B cell (primary cell): ENCODE measurements around the gene VAMP8. TPM values are rescaled to one million over a fixed set of nuclear protein-coding genes. Genes with fewer than 3 reads are reported as not detected.

ENCODE experiments used
- ATAC-seq: fragments of 200-7000 bp; cut with Tn5 transposase; one replicate; pipeline ENCODE4 v1.10.0; 2021; ENCODE audit warnings: low read depth, mild to moderate bottlenecking, moderate number of reproducible peaks, moderate library complexity
- CTCF ChIA-PET: fragments of 350-600 bp; sonication (Branson Sonifier 250); formaldehyde crosslinking; loops from one replicate; lab custom pipeline; 2021; ENCODE audit warnings: antibody characterized with exemption, inconsistent platforms; lab: Charles Lee
- POLR2A ChIA-PET: fragments of 350-600 bp; sonication (Branson Sonifier 250); formaldehyde crosslinking; loops from one replicate; lab custom pipeline; 2021; ENCODE audit warnings: antibody characterized with exemption; lab: Charles Lee
- DNase-seq: peaks from one replicate; pipeline ENCODE4 v3.0.0; 2013
- H2AFZ ChIP-seq: 2 replicates; pipeline ENCODE4 v1.6.1; 2012; ENCODE audit warnings: mild to moderate bottlenecking, low read depth, low read length; ENCODE audit not compliant: insufficient read depth, poor library complexity, severe bottlenecking
- H3K27ac ChIP-seq, 2 donors: 1 replicate in 1 of 2; 2 replicates in 1 of 2; pipeline ENCODE4 v1.5.1; 2012 to 2013; ENCODE audit warnings: low read length in 2 of 2, mild to moderate bottlenecking in 2 of 2, moderate library complexity in 1 of 2
- H3K27me3 ChIP-seq, 4 experiments: fragments of 200-600 bp in 1 of 4; sonication (generic) in 1 of 4; replicated peaks in 1 of 4; 1 replicate in 2 of 4; 2 replicates in 2 of 4; pipeline versions ENCODE4 v1.6.1 to v1.7.0; 2013 to 2016; ENCODE audit warnings: low read length in 3 of 4, mild to moderate bottlenecking in 2 of 4, mixed read lengths in 1 of 4, moderate library complexity in 1 of 4; ENCODE audit not compliant: insufficient read depth in 4 of 4, control insufficient read depth in 3 of 4; ENCODE audit errors: control extremely low read depth in 1 of 4
- H3K36me3 ChIP-seq, 2 experiments: replicated peaks in 1 of 2; 1 replicate in 1 of 2; 2 replicates in 1 of 2; pipeline versions ENCODE4 v1.6.1 to v1.7.1; 2013; ENCODE audit warnings: low read length in 1 of 2; ENCODE audit not compliant: insufficient read depth in 2 of 2, control insufficient read depth in 1 of 2; ENCODE audit errors: control extremely low read depth in 1 of 2, extremely low read depth in 1 of 2
- H3K4me1 ChIP-seq, 2 donors: fragments of 200-600 bp in 1 of 2; sonication (generic) in 1 of 2; 1 replicate in 1 of 2; 2 replicates in 1 of 2; pipeline versions ENCODE4 v1.5.1 to v1.6.1; 2013 to 2017; ENCODE audit warnings: low read length in 2 of 2; ENCODE audit not compliant: control insufficient read depth in 2 of 2, insufficient read depth in 2 of 2
- H3K4me2 ChIP-seq: replicated peaks from 2 replicates; pipeline ENCODE3; 2012; ENCODE audit warnings: mild to moderate bottlenecking, low read depth, low read length; ENCODE audit not compliant: poor library complexity, severe bottlenecking
- H3K4me3 ChIP-seq, 5 experiments: fragments of 200-600 bp in 1 of 5; sonication (generic) in 1 of 5; 1 replicate in 3 of 5; 2 replicates in 2 of 5; pipeline versions ENCODE4 v1.5.1 to v1.7.0; 2011 to 2016; ENCODE audit warnings: low read length in 4 of 5, mild to moderate bottlenecking in 4 of 5, low read depth in 2 of 5, control low read depth in 1 of 5, moderate library complexity in 1 of 5; ENCODE audit not compliant: insufficient read depth in 1 of 5; ENCODE audit errors: control extremely low read depth in 1 of 5, extremely low read depth in 1 of 5
- H3K79me2 ChIP-seq: fragments of 200-600 bp; sonication (generic); one replicate; pipeline ENCODE4 v1.6.0; 2016; ENCODE audit warnings: low read length; ENCODE audit not compliant: control insufficient read depth, insufficient read depth
- H3K9ac ChIP-seq: fragments of 200-600 bp; sonication (generic); 2 replicates; pipeline ENCODE4 v1.6.1; 2017; ENCODE audit warnings: mild to moderate bottlenecking, low read length, moderate library complexity
- H3K9me3 ChIP-seq, 3 donors: one replicate each; pipeline versions ENCODE4 v1.6.1 to v1.7.1; 2013; ENCODE audit warnings: low read length in 2 of 3; ENCODE audit not compliant: control insufficient read depth in 2 of 3, insufficient read depth in 1 of 3; ENCODE audit errors: control extremely low read depth in 1 of 3
- H4K20me1 ChIP-seq: 2 replicates; pipeline ENCODE4 v1.6.0; 2012; ENCODE audit warnings: mild to moderate bottlenecking, low read length; ENCODE audit not compliant: insufficient read depth, control insufficient read depth, poor library complexity, severe bottlenecking
- H3K27ac Mint-ChIP-seq: one replicate; pipeline ENCODE4 v1.8.0; 2021; ENCODE audit warnings: mixed read lengths
- H3K27me3 Mint-ChIP-seq: one replicate; pipeline ENCODE4 v1.8.0; 2021; ENCODE audit warnings: mixed read lengths
- H3K4me1 Mint-ChIP-seq: one replicate; pipeline ENCODE4 v1.8.0; 2021; ENCODE audit warnings: mixed read lengths
- H3K4me3 Mint-ChIP-seq: one replicate; pipeline ENCODE4 v1.8.0; 2021; ENCODE audit warnings: mixed read lengths
- H3K9me3 Mint-ChIP-seq: one replicate; pipeline ENCODE4 v1.8.0; 2022; ENCODE audit warnings: mixed read lengths; ENCODE audit not compliant: insufficient read depth
- CTCF ChIP-seq: fragments of 200-600 bp; IDR thresholded peaks from one replicate; pipeline ENCODE4 v1.8.0; 2022; ENCODE audit warnings: antibody characterized with exemption, mild to moderate bottlenecking
- EZH2 ChIP-seq: IDR thresholded peaks from 2 replicates; pipeline ENCODE4 v1.6.1; 2012; ENCODE audit warnings: borderline replicate concordance, low read depth, mild to moderate bottlenecking, moderate library complexity, low read length; ENCODE audit not compliant: insufficient read depth, poor library complexity, severe bottlenecking
- WGBS: methylation state at CpG from one replicate; pipeline ENCODE4 v1.1.5; 2013; ENCODE audit warnings: missing lambda C conversion rate; ENCODE audit not compliant: insufficient coverage; 5-methylcytosine and 5-hydroxymethylcytosine counted together
- intact Hi-C: fragments of 100-400 bp; cut with micrococcal nuclease; formaldehyde crosslinking; loops from one replicate; pipeline ENCODE4 v1.10.0; 2022
- polyA plus RNA-seq: library from polyadenylated mRNA; depleted of rRNA; stranded (reverse); fragments of >200 nt; gene quantifications from 2 replicates; pipeline ENCODE4 v1.2.3, GENCODE V29; 2012
- total RNA-seq, 2 donors: library from RNA; stranded (reverse); fragments of 120-200 nt in 1 of 2; gene quantifications; 1 replicate in 1 of 2; 2 replicates in 1 of 2; pipeline versions ENCODE4 v1.2.3 to v1.2.4, GENCODE V29; 2013 to 2022

The VAMP8 gene
- total and polyA plus RNA-seq, 2 donors (not counting 1 experiment from before 2014, with no cell fraction given): 68.7 to 73.8 TPM

GRCh38 chr2:85531589-85531988 is 45.8 kb upstream of the VAMP8 start:
- no peak for DNase-seq
- Mint-ChIP-seq H3K9me3 (no peaks in the 10 kb centered on the region), H3K4me1 (no peaks in the 10 kb centered on the region), H3K27ac (no peak overlapping the region), H3K4me3 (no peak overlapping the region), H3K27me3 (peaks cover 21% of the 10 kb centered on the region)
- H3K79me2 ChIP-seq: no peaks in the 10 kb centered on the region
- H3K36me3 ChIP-seq: no peaks in the 10 kb centered on the region
- ChIA-PET POLR2A (interaction anchor here (0.6 kb wide), 1 partner anchor 91 kb away, joined by 5 read pairs; no protein-coding TSS in a partner anchor), CTCF (interaction anchor here (0.7 to 1.1 kb wide), 2 partner anchors 23 to 112 kb away, joined by 4 to 6 read pairs; no protein-coding TSS in a partner anchor)
- no peak overlapping the region for H3K4me3 ChIP-seq
- TF ChIP-seq CTCF: no peak
- no peak for TF ChIP-seq EZH2
- WGBS: 93% methylated on average over 2 of the region's 2 CpGs
- intact Hi-C loops: loop anchor here (10.0 kb wide), 1 partner anchor 173 kb away; no protein-coding TSS in a partner anchor
- no peak overlapping the region for H3K4me2 ChIP-seq
- no peaks in the 10 kb centered on the region for H4K20me1 ChIP-seq
- no peak overlapping the region for H2AFZ ChIP-seq
- no peaks in the 10 kb centered on the region for H3K9me3 ChIP-seq
- no peaks in the 10 kb centered on the region for H3K4me1 ChIP-seq
- ATAC-seq: no peak
- no peak overlapping the region for H3K9ac ChIP-seq
- H3K27me3 ChIP-seq: peaks cover 0 to 3% (median 0%) of the 10 kb centered on the region in 4 experiments
- no peak overlapping the region for H3K27ac ChIP-seq

- no peaks in the 10 kb centered on the region for H3K27me3 ChIP-seq
- peaks cover 6% of the 10 kb centered on the region for H3K27me3 Mint-ChIP-seq
- H3K4me3 Mint-ChIP-seq: no peak overlapping the region
- WGBS: no CpG with 5 or more reads among the region's 3 CpGs
- ATAC-seq (no peak), DNase-seq (no peak)
- H3K9me3 ChIP-seq: no peaks in the 10 kb centered on the region
- no peaks in the 10 kb centered on the region for H3K36me3 ChIP-seq
- H4K20me1 ChIP-seq: no peaks in the 10 kb centered on the region
- H3K9ac ChIP-seq: no peak overlapping the region
- no peak overlapping the region for H3K4me2 ChIP-seq
- peaks cover 4 to 11% of the 10 kb centered on the region in 2 donors for H3K4me1 ChIP-seq
- H3K4me1 Mint-ChIP-seq: peaks cover 7% of the 10 kb centered on the region
- intact Hi-C loops: loop anchor here (10.0 kb wide), 1 partner anchor 171 kb away; no protein-coding TSS in a partner anchor
- H3K27ac Mint-ChIP-seq: no peak overlapping the region
- H2AFZ ChIP-seq: no peak overlapping the region
- no peak for TF ChIP-seq CTCF
- no peak for TF ChIP-seq EZH2
- no peak overlapping the region for H3K4me3 ChIP-seq
- no peaks in the 10 kb centered on the region for H3K9me3 Mint-ChIP-seq
- no peak overlapping the region for H3K27ac ChIP-seq
- peaks cover 1% of the 10 kb centered on the region for H3K79me2 ChIP-seq
- CTCF ChIA-PET: interaction anchor here (0.9 kb wide), 1 partner anchor 18 kb away, joined by 5 read pairs; no protein-coding TSS in a partner anchor
- POLR2A ChIA-PET: interaction anchor here (0.7 kb wide), 1 partner anchor 93 kb away, joined by 5 read pairs; no protein-coding TSS in a partner anchor
These were observed 43.3 kb upstream of the VAMP8 start for GRCh38 chr2:85534099-85534498.
